GM18868 (cell line): ENCODE measurements around the gene ITLN2.
"Not testable (repeated sequence)": the region's sequence is repeated elsewhere in the genome, so short reads cannot be mapped to it uniquely, and the experiment has no call there.

Experiments
- ATAC-seq: cut with Tn5 transposase; IDR thresholded peaks from one replicate; pipeline ENCODE4 v1.9.1; 2021; ENCODE audit warnings: mild to moderate bottlenecking, moderate library complexity; ENCODE audit not compliant: unreplicated experiment

The ITLN2 gene

DNA sequence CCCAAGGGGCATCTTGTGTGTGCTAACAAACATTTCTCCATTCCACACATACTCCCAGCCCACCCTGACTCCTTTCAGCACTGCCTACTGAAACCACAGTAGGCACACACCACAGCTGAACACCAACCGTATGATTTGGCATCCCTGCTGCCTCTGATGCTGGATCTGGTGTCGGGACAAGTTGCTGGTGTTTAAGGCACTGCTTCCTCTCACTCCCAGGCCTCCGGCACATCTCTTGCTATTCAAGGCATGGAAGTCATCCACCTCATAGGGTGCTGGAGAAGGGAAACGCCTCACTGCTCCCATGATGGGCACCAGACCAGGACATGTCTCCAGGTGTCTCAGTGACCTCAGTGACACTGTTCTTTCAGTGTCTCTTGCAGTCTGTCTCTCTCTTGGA is 2.4 kb upstream of the ITLN2 start:
- ATAC-seq: no peak

- no peak for ATAC-seq
These were observed 1.6 kb downstream of the ITLN2 start for GRCh38 chr1:160953030-160953429.

GRCh38 chr1:160952129-160952510 is 2.5 kb downstream of the ITLN2 start:
- ATAC-seq: no peak

GRCh38 chr1:160951443-160952128 is 3.0 kb downstream of the ITLN2 start:
- ATAC-seq: no peak

DNA sequence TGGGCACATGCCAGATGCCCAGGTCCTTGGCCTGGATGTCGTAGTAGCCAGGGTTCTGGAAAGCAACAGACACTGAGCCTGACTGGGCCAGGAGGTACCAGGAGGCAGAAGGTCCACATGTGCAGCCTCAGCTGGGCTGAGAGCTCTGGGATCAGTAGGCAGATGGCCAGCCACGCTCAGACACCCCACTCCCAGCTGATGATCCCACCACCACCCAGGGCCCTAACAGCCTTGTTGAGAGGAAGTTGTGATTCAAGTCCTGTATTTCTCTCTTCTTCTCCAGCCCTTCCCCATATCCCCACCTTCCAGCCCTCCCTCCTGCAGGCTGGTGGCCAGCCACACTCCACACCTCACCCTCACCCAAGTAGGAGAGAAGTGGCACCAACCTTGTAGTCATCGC is 4.0 kb downstream of the ITLN2 start:
- no peak for ATAC-seq

DNA sequence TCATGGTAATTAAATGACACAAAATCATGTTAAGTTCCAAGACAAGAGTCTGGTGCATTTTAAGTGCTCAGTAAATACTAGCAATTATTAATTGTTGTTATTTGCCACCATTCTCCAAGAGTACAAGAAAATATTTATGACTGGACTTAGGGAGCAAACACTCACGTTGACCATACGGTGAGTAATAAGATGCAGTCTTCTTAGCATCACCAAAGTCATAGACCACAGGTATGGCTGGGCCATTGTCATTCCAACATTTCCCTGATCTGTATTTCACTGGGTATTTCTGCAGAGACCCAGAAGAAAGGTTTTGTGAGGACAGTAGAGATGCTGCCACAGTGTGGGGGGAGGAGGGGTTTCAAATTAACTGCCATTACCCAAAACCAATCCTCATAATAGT is 4.7 kb downstream of the ITLN2 start:
- ATAC-seq: no peak

DNA sequence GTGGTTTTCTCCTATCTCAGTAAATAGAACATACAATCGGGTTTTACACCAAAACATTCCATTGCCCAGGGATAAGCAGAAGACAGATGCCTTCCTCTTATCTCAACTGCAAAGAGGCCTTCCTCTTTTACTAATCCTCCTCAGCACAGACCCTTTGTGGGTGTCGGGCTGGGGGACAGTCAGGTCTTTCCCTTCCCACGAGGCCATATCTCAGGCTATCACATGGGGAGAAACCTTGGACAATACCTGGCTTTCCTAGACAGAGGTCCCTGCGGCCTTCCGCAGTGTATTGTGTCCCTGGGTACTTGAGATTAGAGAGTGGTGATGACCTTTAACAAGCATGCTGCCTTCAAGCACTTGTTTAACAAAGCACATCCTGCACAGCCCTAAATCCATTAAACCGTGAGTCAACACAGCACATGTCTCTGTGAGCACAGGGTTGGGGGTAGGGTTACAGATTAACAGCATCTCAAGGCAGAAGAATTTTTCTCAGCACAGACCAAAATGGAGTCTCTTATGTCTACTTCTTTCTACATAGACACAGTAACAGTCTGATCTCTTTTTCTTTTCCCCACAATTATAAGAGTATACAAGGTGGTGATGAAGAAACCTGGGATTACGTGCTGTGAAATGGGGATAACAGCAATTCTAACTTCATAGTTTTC is 5.3 kb downstream of the ITLN2 start:
- ATAC-seq: not testable (repeated sequence)

DNA sequence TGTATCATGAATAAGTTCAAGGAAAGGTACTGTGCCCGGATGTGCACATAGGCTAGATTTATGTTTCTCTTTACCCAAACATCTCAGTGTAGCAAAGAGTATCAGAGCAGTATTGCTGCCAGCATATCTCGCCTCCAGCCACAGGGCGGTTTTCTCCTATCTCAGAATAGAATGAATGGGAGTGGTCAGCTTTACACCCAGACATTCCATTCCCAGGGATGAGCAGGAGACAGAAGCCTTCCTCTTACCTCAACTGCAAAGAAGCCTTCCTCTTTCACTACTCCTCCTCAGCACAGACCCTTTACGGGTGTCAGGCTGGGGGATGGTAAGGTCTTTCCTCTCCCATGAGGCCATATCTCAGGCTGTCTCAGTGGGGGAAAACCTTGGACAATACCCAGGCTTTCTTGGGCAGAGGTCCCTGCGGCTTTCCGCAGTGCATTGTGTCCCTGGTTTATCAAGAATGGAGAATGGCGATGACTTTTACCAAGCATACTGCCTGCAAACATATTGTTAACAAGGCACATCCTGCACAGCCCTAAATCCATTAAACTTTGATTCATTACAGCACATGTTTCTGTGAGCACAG is 7.3 kb downstream of the ITLN2 start:
- not testable (repeated sequence) for ATAC-seq

- ATAC-seq: not testable (repeated sequence)
These were observed 8.7 kb downstream of the ITLN2 start for GRCh38 chr1:160945881-160946280.

- no peak for ATAC-seq
These were observed 9.5 kb downstream of the ITLN2 start for GRCh38 chr1:160945079-160945478.

DNA sequence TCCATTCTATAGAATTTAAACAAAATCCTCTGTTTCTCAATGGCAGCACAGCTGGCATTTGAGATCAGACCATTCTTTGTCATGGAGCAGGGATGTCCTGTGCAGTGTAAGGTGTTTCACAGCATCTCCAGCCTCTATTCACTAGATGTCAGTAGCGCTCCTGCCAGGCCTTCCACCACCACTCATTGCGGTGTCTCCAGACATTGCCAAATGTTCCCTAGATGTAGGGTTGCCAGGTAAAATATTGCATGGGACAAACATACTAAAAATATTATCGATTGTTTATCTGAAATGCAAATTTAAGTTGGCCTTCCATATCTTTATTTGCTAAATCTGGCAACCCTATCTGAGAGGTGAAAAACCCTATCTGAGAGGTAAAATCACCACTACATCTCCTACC is 11.7 kb downstream of the ITLN2 start:
- no peak for ATAC-seq

DNA sequence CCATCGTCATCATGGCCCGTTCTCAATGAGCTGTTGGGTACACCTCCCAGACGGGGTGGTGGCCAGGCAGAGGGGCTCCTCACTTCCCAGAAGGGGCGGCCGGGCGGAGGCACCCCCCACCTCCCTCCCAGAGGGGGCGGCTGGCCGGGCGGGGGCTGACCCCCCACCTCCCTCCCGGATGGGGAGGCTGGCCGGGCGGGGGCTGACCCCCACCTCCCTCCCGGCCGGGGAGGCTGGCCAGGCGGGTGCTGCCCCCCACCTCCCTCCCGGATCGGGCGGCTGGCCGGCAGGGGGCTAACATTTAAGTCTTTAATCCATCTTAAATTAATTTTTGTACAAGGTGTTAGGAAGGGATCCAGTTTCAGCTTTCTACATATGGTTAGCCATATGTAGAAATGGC is 17.9 kb downstream of the ITLN2 start:
- not testable (repeated sequence) for ATAC-seq

DNA sequence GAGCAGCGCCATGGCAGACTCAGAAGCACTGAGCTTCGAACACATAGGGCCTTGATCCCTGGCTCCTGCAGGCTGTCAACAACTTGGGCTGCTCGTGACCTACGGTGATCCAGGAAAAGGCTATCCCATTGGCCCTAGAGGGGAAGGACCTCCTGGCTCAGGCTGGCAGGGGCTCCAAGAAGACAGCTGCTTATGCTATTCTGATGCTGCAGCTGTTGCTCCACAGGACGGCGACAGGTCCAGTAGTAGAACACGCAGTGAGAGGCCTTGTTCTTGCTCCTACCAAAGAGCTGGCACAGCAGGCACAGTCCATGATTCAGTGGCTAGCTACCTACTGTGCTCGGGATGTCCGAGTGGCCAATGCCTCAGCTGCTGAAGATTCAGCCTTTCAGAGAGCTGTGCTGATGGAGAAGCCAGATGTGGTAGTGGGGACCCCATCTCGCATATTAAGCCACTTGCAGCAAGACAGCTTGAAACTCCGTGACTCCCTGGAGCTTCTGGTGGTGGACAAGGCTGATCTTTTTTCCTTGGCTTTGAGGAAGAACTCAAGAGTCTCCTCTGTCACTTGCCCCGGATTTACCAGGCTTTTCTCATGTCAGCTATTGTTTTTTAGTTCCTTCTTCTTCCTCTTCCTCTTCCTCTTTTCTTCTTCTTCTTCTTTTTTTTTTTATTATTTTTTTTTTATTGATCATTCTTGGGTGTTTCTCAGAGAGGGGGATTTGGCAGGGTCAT is 18.9 kb downstream of the ITLN2 start:
- no peak for ATAC-seq

- ATAC-seq: not testable (repeated sequence)
These were observed 21.3 kb downstream of the ITLN2 start for GRCh38 chr1:160933305-160933704.

GRCh38 chr1:160925652-160926244 is 28.9 kb downstream of the ITLN2 start:
- no peak for ATAC-seq

- ATAC-seq: no peak
These were observed 29.6 kb downstream of the ITLN2 start for GRCh38 chr1:160924791-160925651.

DNA sequence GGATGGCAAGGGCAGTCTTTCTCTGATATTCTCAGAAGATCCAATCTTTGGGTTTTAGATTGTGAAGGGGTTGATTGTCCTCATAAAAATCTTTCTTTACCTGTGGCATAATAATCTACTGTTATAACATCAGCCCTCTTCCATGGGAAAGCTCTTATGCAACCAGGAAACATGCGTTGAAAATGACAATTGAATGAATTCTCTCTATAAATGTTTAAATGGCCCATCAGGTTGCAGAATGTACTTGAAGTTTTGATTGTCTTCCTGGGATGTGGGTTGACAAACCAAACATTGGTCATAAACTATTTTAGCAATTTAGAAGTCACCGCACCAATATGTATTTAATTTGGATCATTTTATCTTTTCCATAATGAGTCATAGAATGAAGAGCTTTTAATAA is 37.9 kb downstream of the ITLN2 start:
- ATAC-seq: no peak

DNA sequence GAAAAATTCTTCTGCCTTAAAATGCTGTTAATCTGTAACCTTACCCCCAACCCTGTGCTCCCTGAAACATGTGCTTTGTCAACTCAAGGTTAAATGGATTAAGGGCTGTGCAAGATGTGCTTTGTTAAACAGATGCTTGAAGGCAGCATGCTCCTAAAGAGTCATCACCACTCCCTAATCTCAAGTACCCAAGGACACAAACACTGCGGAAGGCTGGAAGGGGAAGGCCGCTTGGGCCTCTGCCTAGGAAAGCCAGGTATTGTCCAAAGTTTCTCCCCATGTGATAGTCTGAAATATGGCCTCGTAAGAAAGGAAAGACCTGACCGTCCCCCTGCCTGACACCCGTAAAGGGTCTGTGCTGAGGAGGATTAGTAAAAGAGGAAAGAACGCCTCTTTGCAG is 41.4 kb downstream of the ITLN2 start:
- not testable (repeated sequence) for ATAC-seq

DNA sequence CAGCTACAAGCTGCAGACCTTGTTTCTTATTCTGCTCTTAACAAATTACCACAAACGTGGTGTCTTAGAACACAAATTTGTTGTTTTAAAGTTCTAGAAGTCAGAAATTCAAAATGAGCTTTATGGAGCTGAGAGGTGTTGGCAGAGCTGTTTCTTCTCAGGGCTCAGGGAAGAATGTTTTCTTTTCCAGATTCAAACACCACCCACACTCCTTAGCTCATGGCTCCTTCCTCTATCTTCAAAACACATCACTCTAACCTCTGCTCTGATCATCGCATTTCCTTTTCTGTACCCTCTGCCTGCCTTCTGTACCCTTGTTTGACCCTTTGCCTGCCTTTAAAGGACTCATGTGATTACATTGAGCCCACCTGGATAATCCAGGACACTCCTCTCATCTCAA is 42.7 kb downstream of the ITLN2 start:
- ATAC-seq: no peak

GRCh38 chr1:160911441-160911840 is 43.2 kb downstream of the ITLN2 start:
- no peak for ATAC-seq
